ENCODE results near the gene HEY2.
"Not testable (repeated sequence)": the region's sequence is repeated elsewhere in the genome, so short reads cannot be mapped to it uniquely, and the experiment has no call there.

The HEY2 gene

GRCh38 chr6:125773387-125774341, 24.2 kb downstream of the HEY2 start:
- DNase-seq, result no peak

GRCh38 chr6:125776107-125776826, 26.8 kb downstream of the HEY2 start:
- not testable (repeated sequence) for DNase-seq

DNA sequence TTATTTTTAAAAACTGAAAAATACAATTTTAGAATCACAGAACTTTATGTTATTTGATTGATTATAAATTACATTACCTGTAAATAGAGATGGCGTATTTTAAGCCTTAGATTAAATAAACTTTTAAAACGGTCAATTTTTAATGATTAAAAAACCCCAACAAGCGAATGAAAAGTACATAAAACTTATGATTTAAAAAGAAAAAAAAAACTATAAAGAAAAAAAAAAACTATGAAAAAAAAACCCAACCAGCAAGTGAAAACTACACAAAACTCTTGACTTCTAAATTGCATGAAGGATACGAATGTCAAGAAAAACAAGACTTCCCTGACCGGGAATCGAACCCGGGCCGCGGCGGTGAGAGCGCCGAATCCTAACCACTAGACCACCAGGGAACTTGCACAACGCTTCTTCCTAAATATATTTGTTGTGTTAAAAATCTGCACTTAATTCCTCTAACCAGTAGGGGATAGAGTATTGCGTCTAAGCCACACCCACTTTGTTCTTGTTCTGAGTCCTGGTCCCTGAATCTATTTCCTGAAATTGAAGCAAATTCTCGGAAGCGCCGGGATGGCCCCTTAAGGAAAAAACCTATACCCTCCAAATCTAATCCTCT, 30.6 kb downstream of the HEY2 start:
- peak; percentile 99 for DNase-seq

GRCh38 chr6:125780540-125781313, 31.3 kb downstream of the HEY2 start:
- DNase-seq, result peak; percentile 89

GRCh38 chr6:125781314-125781868, 32.0 kb downstream of the HEY2 start:
- no peak for DNase-seq

DNA sequence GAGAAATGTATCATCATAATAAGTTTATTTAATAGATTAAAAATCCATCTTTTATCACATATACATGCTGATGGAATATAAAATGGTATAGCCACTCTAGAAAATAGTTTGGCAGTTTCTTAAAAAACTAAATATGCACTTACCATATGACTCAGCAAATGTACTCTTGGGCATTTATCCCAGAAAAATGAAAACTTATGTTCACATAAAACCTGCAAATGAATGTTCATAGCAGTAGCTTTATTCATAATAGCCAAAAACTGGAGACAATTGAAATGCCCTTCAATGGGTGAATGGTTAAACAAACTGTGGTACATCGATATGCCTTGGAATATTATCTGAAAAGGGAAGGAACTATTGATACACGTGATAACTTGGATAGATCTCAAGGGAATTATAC, 34.9 kb downstream of the HEY2 start:
- no peak for DNase-seq

DNA sequence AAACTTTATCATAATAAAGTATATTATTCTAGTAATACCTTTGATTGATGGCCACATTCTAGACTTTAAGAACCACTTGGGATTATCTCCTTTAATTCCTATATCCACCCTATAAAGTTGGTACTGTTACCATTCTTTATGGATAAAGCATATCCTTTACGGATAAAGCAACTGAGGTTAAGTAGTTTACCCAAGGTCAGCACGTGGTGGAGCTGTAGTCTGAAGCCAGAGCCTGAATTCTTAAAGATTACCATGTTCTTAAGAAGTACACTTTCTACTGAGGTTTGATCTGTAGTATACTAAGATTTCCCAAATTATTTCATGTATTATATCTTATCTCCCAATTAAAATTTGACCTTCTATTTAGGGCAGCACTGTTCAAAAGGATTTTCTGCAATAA, 38.4 kb downstream of the HEY2 start:
- DNase-seq, result peak; percentile 39

GRCh38 chr6:125789167-125789566, 39.7 kb downstream of the HEY2 start:
- DNase-seq, result no peak

- DNase-seq, result peak; percentile 89
These were observed 40.3 kb downstream of the HEY2 start for GRCh38 chr6:125789576-125790357.

DNA sequence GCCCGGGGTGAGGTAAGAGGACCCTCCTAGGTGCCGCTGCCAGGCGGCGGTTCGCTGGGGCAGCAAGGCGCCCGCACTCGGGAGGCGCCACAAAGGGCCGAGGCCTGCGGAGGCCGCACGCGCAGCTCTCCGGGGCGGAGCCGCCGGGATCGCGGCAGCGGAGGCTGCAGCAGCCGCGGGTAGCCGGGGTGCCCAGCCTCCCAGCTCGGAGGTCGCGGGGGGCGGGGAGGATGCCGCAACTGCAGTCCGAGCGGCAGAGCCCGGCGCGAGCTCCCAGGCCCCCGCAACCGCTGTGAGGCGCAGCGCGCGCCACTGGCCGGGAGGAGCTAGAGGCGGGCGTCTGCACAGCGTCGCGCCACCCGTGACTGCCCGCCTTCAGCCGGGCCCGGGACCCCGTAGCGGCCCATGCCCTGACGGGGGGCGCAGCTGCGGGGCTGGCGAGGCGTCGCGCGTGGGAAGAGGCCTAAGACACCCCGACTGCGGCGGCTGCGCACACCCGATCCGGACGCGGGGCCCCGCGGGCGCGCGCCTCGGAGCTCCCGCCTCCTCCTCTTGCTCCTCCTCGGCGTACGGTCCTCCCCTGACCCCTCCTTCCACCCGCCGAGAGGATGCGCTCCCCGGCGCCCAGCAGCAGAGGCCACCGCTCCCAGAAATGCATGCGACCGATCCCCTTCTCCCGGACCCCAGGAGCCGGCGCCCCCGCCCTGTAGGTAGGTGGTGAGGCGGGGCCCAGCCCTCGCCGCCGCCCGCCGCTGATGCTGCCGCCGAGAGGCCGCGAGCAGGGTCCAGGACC, 41.1 kb downstream of the HEY2 start, which contains the start of gene NCOA7:
Gene NCOA7, plus strand, starts transcription at position 603 of the 793 bp plus-strand sequence. CDS start 24,395 bp downstream, outside the sequence.
- peak; percentile 94 for DNase-seq

GRCh38 chr6:125791151-125791819, 41.9 kb downstream of the HEY2 start:
- DNase-seq, result peak; percentile 82

DNA sequence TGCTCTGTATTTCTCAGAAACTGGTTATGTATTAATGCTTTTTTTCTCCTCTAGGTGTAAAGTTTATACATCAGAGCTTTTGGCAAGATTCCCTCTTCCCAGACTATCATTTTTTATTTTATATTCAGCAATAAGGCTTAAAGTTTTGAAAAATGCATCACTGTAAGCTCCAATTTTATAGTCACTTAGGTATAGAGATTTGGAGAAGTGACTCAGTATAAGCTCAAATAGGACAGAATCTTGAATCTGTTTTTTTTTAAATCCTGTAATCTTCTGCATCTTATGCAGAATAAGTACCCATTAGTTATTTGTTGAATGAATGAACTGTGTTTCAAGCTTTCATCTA, 42.4 kb downstream of the HEY2 start:
- no peak for DNase-seq

GRCh38 chr6:125792172-125792571, 42.7 kb downstream of the HEY2 start:
- no peak for DNase-seq

GRCh38 chr6:125792680-125793079, 43.2 kb downstream of the HEY2 start:
- DNase-seq, result no peak

DNA sequence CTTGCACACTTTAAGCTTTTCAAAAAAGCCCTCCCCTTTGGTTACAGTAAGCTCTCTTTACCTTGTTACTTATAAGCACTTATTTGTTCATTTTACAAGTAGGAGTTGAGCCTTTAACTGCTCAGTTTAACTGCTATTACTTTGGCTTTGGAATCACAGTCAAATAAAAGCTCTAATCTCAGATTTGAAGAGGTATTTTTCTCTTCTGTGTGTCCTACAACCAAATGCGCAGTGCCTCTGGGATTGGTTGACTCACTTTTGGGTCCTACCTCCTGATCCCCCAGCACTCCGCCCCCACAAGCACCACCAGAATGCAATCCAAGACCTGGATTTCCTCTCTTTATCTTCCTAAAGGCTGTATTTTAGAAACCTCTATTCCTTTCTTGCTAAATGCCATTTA, 43.8 kb downstream of the HEY2 start:
- DNase-seq, result no peak

- DNase-seq, result no peak
These were observed 44.4 kb downstream of the HEY2 start for GRCh38 chr6:125793863-125794262.

DNA sequence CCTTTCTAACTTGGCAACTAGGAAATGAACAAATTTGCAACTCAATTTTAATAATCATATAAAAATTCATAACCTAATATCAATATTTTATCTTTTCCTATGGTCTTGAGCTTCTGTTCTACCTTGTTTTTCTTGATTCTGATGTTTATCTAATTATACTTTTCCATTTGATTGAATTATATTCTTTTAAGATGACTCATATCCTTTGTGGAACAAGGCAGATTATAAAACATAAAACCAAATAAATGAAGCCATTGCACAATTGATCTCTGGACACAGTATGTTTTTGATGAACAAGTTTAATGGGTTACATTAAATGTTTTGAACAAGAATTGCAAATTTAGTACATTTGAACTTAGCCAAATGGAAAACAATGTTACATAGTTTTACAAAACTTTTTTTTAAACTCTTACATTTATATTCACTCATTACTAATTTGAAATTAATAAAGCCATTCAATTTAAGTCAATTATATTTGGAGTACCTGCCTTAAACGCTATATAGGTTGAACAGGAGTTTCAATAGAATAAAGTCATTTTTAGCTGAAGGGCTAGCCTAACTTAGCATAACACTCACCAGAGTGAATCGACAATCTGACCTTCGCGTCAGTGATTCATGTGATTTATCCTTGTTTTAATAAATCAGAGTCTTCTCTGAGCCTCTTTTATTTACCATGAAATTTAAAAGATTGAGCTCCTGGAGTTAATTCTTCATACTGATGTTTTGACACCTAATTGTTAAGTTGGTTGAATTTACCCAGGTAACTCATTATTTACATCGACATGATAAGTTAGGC, 45.1 kb downstream of the HEY2 start:
- no peak for DNase-seq

DNA sequence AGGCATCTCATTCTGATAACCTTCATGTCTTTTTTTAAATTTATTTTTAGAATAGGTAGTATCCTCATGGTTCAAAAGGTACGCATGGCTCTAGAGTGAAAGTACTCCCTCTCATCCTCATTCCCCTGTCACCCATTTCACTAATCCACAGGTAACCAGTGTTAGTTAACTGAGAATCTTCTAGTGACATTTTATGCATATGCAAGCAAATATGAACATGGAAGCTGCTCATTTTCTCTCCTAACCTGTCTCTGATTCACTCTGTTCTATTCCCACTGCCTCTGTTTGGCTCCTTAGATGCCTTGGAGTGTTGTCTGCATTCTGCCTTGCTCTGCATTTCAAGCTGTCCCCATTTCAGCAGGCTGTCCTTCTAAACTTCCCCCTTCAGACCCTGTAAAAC, 45.9 kb downstream of the HEY2 start:
- DNase-seq, result no peak

All from eye (tissue), 1 donor.